Measurements from ENCODE around the gene MORN1.
"Not testable (repeated sequence)": the region's sequence is repeated elsewhere in the genome, so short reads cannot be mapped to it uniquely, and the experiment has no call there.

MORN1 gene

DNA sequence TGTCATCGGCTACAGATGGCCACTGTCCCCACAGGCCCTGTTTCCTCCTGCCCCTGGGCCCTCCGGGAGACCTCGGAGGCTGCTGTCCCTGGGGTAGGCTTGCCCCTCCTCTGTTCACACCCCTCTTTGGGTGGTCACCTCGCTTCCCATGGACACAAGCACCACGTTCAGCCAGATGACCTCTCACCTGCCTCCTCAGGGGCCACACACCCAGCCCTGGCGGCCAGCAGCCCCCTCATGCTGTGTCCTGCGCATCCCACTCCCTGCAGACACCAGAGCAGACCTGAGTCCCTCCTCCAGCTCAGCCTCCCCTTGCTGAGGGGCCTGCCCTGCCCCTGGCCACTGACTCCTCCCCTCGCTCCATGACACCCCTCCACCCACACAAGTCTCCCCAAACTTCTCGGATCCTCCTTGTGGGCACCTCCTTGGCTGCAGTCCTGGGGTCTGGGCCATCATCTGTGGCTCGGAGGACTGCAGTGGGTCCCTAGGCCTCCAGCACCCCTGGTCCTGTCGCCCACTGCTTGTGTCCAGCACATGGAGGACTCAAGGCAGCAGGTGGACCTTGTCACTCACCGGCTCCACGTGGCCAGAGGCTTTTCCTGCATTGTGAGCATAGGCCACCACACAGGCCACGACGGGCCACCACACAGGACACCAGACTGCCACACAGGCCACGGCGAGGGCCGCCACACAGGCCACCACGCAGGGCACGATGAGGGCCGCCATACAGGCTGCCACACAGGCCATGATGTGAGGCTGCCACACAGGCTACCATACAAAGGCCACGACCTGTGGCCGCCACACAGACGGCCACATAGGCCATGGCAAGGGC is 51.1 kb downstream of the MORN1 start:
- Histone ChIP-seq H3K36me3 (ENCODE audit: control insufficient read depth, insufficient read depth, low read length) (no peaks in the 10 kb centered on the region), H3K27me3 (replicated peaks; ENCODE audit: control insufficient read depth, insufficient read depth, low read length, poor library complexity, severe bottlenecking) (no peaks in the 10 kb centered on the region), H3K4me1 (ENCODE audit: control insufficient read depth, insufficient read depth, low read length, poor library complexity, severe bottlenecking) (no peaks in the 10 kb centered on the region), H3K4me3 (ENCODE audit: insufficient read depth, low read depth, low read length, poor library complexity, severe bottlenecking) (no peak overlapping the region), H3K9me3 (ENCODE audit: control insufficient read depth, low read length) (no peaks in the 10 kb centered on the region), H3K27ac (ENCODE audit: insufficient read depth, low read length, poor library complexity, severe bottlenecking) (no peak overlapping the region)
- DNase-seq, result no peak

DNA sequence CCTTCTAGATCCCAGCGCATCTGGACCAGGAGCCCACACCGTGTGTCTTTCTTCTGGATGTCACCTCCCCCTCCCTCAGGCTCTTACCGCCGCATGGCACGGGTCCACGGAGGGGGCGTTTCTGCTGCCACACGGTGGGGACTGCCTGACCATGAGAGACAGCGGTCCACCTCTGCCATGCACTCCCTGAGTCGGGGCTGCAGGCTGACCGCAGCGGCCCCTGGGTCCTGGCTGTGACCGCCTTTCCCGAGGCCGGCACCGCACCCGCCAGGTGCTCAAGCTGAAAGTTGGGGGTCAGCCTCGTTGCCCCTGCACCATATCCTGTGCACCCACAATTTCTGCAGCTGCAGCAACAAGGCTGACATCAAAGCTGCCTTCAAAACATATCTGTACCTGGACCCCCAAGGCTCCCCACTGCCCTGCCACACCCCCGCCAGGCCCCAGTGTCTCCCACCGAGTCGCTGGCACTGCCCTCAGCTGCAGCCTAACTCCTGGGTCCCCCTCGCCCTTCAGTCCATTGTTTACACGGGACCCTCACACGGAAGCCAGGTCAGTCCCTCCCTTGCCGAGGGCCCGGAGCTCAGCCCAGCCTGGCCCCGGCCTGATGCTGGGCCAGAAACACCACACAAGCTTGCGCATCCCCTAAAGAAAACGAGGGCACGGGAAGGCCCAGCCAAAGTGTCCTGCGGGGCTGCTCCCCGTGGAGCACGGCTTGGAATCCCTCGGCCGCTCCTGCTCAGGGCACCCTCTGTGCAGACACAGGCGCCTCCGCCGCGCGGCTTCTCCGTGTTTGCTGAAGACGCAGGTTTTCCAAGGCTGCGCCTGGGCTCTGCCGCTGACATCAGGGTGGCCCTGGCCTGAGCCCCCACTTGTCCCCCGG is 51.9 kb downstream of the MORN1 start:
- Histone ChIP-seq H3K27ac (ENCODE audit: insufficient read depth, low read length, poor library complexity, severe bottlenecking) (no peak overlapping the region), H3K36me3 (ENCODE audit: control insufficient read depth, insufficient read depth, low read length) (no peaks in the 10 kb centered on the region), H3K9me3 (ENCODE audit: control insufficient read depth, low read length) (no peaks in the 10 kb centered on the region), H3K4me3 (ENCODE audit: insufficient read depth, low read depth, low read length, poor library complexity, severe bottlenecking) (no peak overlapping the region), H3K4me1 (ENCODE audit: control insufficient read depth, insufficient read depth, low read length, poor library complexity, severe bottlenecking) (no peaks in the 10 kb centered on the region), H3K27me3 (replicated peaks; ENCODE audit: control insufficient read depth, insufficient read depth, low read length, poor library complexity, severe bottlenecking) (no peaks in the 10 kb centered on the region)
- no peak for DNase-seq

DNA sequence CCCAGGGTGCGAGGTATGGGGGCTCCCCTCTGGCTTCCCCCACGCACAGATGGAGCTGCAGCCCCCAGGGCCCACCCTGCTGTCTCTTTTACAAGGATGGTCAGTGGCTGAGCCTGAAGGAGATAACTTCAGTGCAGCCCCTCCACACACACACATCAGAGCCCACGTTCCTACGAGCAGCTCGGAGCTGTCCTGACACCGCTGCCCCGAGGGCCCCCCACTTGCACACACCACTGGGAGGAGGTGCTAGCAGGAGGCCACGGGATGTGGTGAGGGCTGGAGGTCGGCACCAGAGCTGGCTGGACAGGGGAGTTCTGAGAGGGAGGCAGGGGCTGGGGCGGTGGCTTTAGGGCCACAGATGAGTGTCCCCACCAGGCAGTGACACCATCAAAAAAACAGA is 53.9 kb downstream of the MORN1 start:
- Histone ChIP-seq H3K4me3 (ENCODE audit: insufficient read depth, low read depth, low read length, poor library complexity, severe bottlenecking) (no peak overlapping the region), H3K27me3 (replicated peaks; ENCODE audit: control insufficient read depth, insufficient read depth, low read length, poor library complexity, severe bottlenecking) (no peaks in the 10 kb centered on the region), H3K9me3 (ENCODE audit: control insufficient read depth, low read length) (no peaks in the 10 kb centered on the region), H3K4me1 (ENCODE audit: control insufficient read depth, insufficient read depth, low read length, poor library complexity, severe bottlenecking) (no peaks in the 10 kb centered on the region), H3K36me3 (ENCODE audit: control insufficient read depth, insufficient read depth, low read length) (no peaks in the 10 kb centered on the region), H3K27ac (ENCODE audit: insufficient read depth, low read length, poor library complexity, severe bottlenecking) (no peak overlapping the region)
- no peak for DNase-seq

DNA sequence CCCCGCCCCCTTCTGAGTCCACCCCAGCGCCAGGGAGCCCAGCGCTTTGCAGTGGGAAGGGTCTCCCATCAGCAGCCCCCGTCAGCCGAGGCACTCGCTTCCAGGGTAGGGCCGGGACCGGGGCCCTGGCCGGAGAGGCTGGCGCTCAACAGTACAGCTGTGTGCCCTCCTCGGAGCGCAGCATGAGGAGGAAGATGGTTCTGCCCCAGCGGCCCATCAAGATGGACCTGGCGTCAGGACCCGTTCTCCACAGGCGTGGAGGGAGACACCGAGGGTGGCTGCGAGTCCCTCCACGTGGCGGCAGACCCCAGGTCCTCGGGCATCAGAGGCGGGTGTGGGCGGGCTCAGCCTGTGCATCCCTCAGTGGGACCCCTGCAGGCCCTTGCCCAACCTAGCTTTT is 54.3 kb downstream of the MORN1 start:
- Histone ChIP-seq H3K27me3 (replicated peaks; ENCODE audit: control insufficient read depth, insufficient read depth, low read length, poor library complexity, severe bottlenecking) (no peaks in the 10 kb centered on the region), H3K36me3 (ENCODE audit: control insufficient read depth, insufficient read depth, low read length) (no peaks in the 10 kb centered on the region), H3K27ac (ENCODE audit: insufficient read depth, low read length, poor library complexity, severe bottlenecking) (no peak overlapping the region), H3K4me3 (ENCODE audit: insufficient read depth, low read depth, low read length, poor library complexity, severe bottlenecking) (no peak overlapping the region), H3K4me1 (ENCODE audit: control insufficient read depth, insufficient read depth, low read length, poor library complexity, severe bottlenecking) (no peaks in the 10 kb centered on the region), H3K9me3 (ENCODE audit: control insufficient read depth, low read length) (no peaks in the 10 kb centered on the region)
- DNase-seq, result no peak

DNA sequence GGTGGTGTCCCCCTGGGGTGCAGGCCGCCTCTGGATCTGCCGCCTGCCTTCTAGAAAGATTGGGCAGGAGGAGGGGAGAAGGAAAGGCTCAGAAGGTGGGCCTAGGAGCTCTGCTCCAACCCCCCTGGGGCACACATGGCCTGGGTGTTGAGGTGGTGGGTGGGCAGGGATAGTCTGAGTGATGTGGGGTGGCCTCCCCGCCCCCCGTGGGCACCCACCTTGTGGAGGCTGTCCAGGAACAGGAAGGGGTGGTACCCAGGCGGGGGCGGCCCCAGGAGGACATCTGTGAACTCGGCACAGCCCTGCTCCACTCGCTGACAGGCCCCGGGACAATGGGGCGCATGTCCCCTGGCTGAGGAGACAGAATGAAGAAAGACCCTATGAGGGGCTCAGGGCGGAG is 54.9 kb downstream of the MORN1 start:
- no peak overlapping the region for H3K4me3 ChIP-seq (ENCODE audit: insufficient read depth, low read depth, low read length, poor library complexity, severe bottlenecking)
- H3K27ac ChIP-seq (ENCODE audit: insufficient read depth, low read length, poor library complexity, severe bottlenecking), result no peak overlapping the region
- H3K27me3 ChIP-seq (replicated peaks; ENCODE audit: control insufficient read depth, insufficient read depth, low read length, poor library complexity, severe bottlenecking), result no peaks in the 10 kb centered on the region
- H3K36me3 ChIP-seq (ENCODE audit: control insufficient read depth, insufficient read depth, low read length), result no peaks in the 10 kb centered on the region
- no peak for DNase-seq
- H3K4me1 ChIP-seq (ENCODE audit: control insufficient read depth, insufficient read depth, low read length, poor library complexity, severe bottlenecking), result no peaks in the 10 kb centered on the region
- no peaks in the 10 kb centered on the region for H3K9me3 ChIP-seq (ENCODE audit: control insufficient read depth, low read length)

DNA sequence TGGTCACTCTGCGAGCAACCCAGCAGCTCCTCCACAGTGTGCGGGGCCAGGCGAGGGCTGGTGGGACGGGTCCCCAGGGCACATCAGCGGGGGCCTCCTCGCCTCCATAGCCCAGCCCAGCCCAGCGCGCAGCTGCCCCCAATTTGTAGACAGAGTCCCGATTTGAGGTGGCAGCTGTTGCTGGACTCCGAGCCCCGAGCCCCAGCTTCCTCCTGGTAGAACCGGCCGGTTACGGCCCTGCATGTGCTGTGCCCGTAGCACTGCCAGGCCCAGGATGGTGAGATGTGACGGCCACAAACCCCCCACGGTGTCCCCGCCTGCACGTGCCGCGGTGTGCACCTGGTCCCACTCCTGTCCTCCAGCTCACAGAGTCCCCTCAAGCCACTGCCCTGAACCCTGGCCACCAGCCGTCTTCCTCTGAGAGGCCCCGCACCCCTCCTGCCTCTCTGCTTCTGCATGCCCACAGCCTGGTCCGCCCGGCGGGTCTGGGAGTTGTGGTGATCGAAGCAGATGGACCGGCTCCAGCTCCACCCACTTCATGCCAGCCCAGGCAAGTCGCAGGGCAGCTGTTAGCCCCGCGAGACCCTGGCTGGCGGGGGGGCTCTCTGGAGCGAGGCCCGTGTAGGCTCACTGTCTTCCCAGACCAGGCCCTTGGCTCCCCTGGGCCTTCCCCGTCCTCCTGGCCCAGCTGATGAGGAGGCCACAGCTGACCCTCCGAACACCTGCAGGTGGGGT is 55.5 kb downstream of the MORN1 start:
- Histone ChIP-seq H3K4me1 (ENCODE audit: control insufficient read depth, insufficient read depth, low read length, poor library complexity, severe bottlenecking) (no peaks in the 10 kb centered on the region), H3K4me3 (ENCODE audit: insufficient read depth, low read depth, low read length, poor library complexity, severe bottlenecking) (no peak overlapping the region), H3K36me3 (ENCODE audit: control insufficient read depth, insufficient read depth, low read length) (no peaks in the 10 kb centered on the region), H3K27me3 (replicated peaks; ENCODE audit: control insufficient read depth, insufficient read depth, low read length, poor library complexity, severe bottlenecking) (no peaks in the 10 kb centered on the region), H3K9me3 (ENCODE audit: control insufficient read depth, low read length) (no peaks in the 10 kb centered on the region), H3K27ac (ENCODE audit: insufficient read depth, low read length, poor library complexity, severe bottlenecking) (no peak overlapping the region)
- DNase-seq, result no peak

DNA sequence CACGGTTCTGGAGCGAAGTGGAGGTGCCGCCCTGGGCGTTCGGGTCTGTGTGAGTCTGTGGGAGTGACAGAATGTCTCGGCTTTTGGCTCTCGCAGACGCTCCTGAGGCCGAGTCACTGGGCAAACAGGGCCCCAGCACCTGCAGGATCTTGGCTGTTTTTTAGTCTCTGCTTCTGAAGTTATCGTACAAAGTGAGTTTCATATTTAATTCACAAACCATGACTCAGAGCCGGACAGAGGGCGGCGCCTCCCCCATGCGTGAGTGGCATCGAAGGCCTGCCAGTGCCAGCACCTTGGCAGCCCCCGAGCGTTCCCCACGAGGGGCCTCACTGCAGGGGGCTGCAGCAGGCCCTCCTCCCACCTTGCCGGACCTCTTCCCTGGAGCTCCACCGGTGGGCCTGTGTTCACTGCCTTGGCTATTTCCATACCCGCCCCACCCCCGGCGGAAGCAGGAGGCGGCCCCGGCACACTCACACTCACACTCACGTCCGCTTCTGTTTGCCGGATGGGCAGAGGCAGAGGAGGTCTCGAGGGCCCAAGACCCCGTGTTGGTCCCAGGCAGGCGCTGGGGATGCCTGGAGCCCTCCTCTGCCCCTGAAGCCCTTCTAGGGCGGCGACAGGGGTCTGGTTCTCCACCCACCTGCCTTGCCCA is 56.3 kb downstream of the MORN1 start:
- Histone ChIP-seq H3K4me3 (ENCODE audit: insufficient read depth, low read depth, low read length, poor library complexity, severe bottlenecking) (no peak overlapping the region), H3K27me3 (replicated peaks; ENCODE audit: control insufficient read depth, insufficient read depth, low read length, poor library complexity, severe bottlenecking) (no peaks in the 10 kb centered on the region), H3K4me1 (ENCODE audit: control insufficient read depth, insufficient read depth, low read length, poor library complexity, severe bottlenecking) (no peaks in the 10 kb centered on the region)

DNA sequence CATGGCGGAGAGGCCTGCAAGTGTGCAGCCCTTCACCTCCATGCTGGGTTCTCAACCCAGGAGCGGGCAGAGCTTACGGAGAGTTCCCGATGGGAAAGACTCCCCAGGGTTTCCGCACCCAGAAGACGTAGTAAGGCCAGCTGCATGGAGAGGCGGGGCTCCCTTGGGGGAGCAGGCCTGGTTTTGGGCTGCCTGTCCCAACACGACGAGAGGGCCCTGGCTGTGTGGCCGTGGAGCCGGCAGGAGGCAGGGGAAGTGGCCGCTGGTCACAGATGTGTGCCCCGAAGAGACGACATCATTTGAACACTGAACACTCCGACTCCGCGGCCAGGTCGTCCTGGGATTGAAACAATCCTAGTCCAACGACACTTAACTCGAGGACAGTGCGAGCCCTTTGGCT is 57.0 kb downstream of the MORN1 start:
- Histone ChIP-seq H3K9me3 (ENCODE audit: control insufficient read depth, low read length) (no peaks in the 10 kb centered on the region), H3K4me1 (ENCODE audit: control insufficient read depth, insufficient read depth, low read length, poor library complexity, severe bottlenecking) (no peaks in the 10 kb centered on the region), H3K36me3 (ENCODE audit: control insufficient read depth, insufficient read depth, low read length) (no peaks in the 10 kb centered on the region), H3K27me3 (replicated peaks; ENCODE audit: control insufficient read depth, insufficient read depth, low read length, poor library complexity, severe bottlenecking) (no peaks in the 10 kb centered on the region), H3K27ac (ENCODE audit: insufficient read depth, low read length, poor library complexity, severe bottlenecking) (no peak overlapping the region), H3K4me3 (ENCODE audit: insufficient read depth, low read depth, low read length, poor library complexity, severe bottlenecking) (no peak overlapping the region)
- DNase-seq, result no peak

More for the DNA sequence above, 56.3 kb downstream of the MORN1 start:
- Histone ChIP-seq H3K9me3 (ENCODE audit: control insufficient read depth, low read length) (no peaks in the 10 kb centered on the region), H3K27ac (ENCODE audit: insufficient read depth, low read length, poor library complexity, severe bottlenecking) (no peak overlapping the region), H3K36me3 (ENCODE audit: control insufficient read depth, insufficient read depth, low read length) (no peaks in the 10 kb centered on the region)
- DNase-seq, result no peak

DNA sequence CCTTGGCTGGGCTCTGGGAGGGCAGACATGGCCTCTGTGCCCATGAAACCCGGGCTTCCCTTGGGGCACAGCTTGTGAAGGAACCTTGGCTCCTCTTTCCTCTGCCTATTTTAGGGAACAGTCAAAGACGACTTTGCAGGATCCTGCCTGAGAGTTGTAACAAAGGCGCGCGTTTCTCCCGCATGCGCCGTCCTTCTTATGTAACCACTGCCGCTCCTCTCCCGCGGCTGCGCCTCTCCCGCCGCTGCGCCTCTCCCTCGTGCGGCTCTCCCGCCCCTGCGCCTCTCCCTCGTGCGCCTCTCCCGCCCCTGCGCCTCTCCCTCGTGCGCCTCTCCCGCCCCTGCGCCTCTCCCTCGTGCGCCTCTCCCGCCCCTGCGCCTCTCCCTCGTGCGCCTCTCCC is 59.8 kb downstream of the MORN1 start:
- H3K27me3 ChIP-seq (replicated peaks; ENCODE audit: control insufficient read depth, insufficient read depth, low read length, poor library complexity, severe bottlenecking); H3K36me3 ChIP-seq (ENCODE audit: control insufficient read depth, insufficient read depth, low read length); H3K4me3 ChIP-seq (ENCODE audit: insufficient read depth, low read depth, low read length, poor library complexity, severe bottlenecking); H3K9me3 ChIP-seq (ENCODE audit: control insufficient read depth, low read length); DNase-seq; H3K27ac ChIP-seq (ENCODE audit: insufficient read depth, low read length, poor library complexity, severe bottlenecking); H3K4me1 ChIP-seq (ENCODE audit: control insufficient read depth, insufficient read depth, low read length, poor library complexity, severe bottlenecking): not testable (repeated sequence)

Measured in effector memory CD4-positive, alpha-beta T cell (primary cell).